H1 (cell line): ENCODE data around the gene PLCB4. TPM values are rescaled to one million over a fixed set of nuclear protein-coding genes. Genes with fewer than 3 reads are reported as not detected.

Experiments
- CTCF ChIA-PET: fragments of 300-600 bp; sonication (Branson Sonifier 250); formaldehyde crosslinking; loops from one replicate; lab custom pipeline; 2021; ENCODE audit not compliant: partially characterized antibody; lab: Charles Lee
- POLR2A ChIA-PET: fragments of 300-600 bp; sonication (Branson Sonifier 250); formaldehyde crosslinking; loops from one replicate; lab custom pipeline; 2021; ENCODE audit warnings: inconsistent platforms; ENCODE audit not compliant: partially characterized antibody; lab: Charles Lee
- DNase-seq, 2 experiments: peaks; one replicate each; pipeline versions ENCODE4 v3.0.0 to v3.0.0-alpha.2; 2010 to 2022; ENCODE audit warnings: low spot score in 2 of 2, low read depth in 1 of 2, mixed read lengths in 1 of 2
- FAIRE-seq: peaks from 2 replicates; lab custom pipeline; 2011; peaks lifted over from hg19 to GRCh38; lab: Jason Lieb, UNC
- H2AFZ ChIP-seq: 2 replicates; pipeline ENCODE4 v1.8.1; 2012; ENCODE audit warnings: low read length, inconsistent platforms
- H2AK5ac ChIP-seq: 2 replicates; pipeline ENCODE4 v1.6.1; 2013; ENCODE audit warnings: low read depth, low read length
- H2BK120ac ChIP-seq: replicated peaks from 2 replicates; pipeline ENCODE3; 2013; ENCODE audit warnings: low read depth, low read length, inconsistent platforms
- H2BK12ac ChIP-seq: 2 replicates; pipeline ENCODE4 v1.6.1; 2013; ENCODE audit warnings: low read depth, low read length
- H2BK15ac ChIP-seq: 2 replicates; pipeline ENCODE4 v1.6.1; 2013; ENCODE audit warnings: low read length
- H2BK20ac ChIP-seq: 2 replicates; pipeline ENCODE4 v1.6.1; 2013; ENCODE audit warnings: low read length
- H2BK5ac ChIP-seq: 2 replicates; pipeline ENCODE4 v1.6.1; 2013; ENCODE audit warnings: low read depth, low read length
- H3K14ac ChIP-seq: 2 replicates; pipeline ENCODE4 v1.6.1; 2013; ENCODE audit warnings: inconsistent platforms; ENCODE audit not compliant: insufficient read length
- H3K18ac ChIP-seq: 2 replicates; pipeline ENCODE4 v1.6.1; 2013; ENCODE audit warnings: low read length; ENCODE audit errors: extremely low read depth
- H3K23ac ChIP-seq: 2 replicates; pipeline ENCODE4 v1.6.1; 2013; ENCODE audit warnings: inconsistent platforms; ENCODE audit not compliant: insufficient read length
- H3K23me2 ChIP-seq: 2 replicates; pipeline ENCODE4 v1.6.1; 2013; ENCODE audit warnings: low read depth, low read length
- H3K27ac ChIP-seq: 2 replicates; pipeline ENCODE4 v1.6.1; 2011; ENCODE audit warnings: low read depth, low read length, inconsistent platforms
- H3K27me3 ChIP-seq, 4 experiments: replicated peaks in 1 of 4; 1 replicate in 1 of 4; 2 replicates in 3 of 4; pipeline versions ENCODE4 v1.6.1 to v1.8.1; 2011 to 2013; ENCODE audit warnings: low read length in 3 of 4, mild to moderate bottlenecking in 3 of 4, inconsistent platforms in 2 of 4, mixed read lengths in 2 of 4, moderate library complexity in 1 of 4; ENCODE audit not compliant: control insufficient read depth in 3 of 4, insufficient read depth in 3 of 4; ENCODE audit errors: extremely low read depth in 1 of 4
- H3K36me3 ChIP-seq, 4 experiments: 2 replicates each; pipeline versions ENCODE4 v1.6.1 to v1.8.1; 2011 to 2013; ENCODE audit warnings: mild to moderate bottlenecking in 4 of 4, low read length in 3 of 4, moderate library complexity in 2 of 4, control low read depth in 1 of 4, inconsistent platforms in 1 of 4; ENCODE audit not compliant: insufficient read depth in 4 of 4, control insufficient read depth in 2 of 4
- H3K4ac ChIP-seq: replicated peaks from 2 replicates; pipeline ENCODE3; 2013; ENCODE audit warnings: low read length, low read depth, mixed read lengths, inconsistent platforms; ENCODE audit not compliant: insufficient read length
- H3K4me1 ChIP-seq, 4 experiments: replicated peaks in 1 of 4; 1 replicate in 1 of 4; 2 replicates in 3 of 4; pipeline versions ENCODE4 v1.6.1 to v1.8.1; 2011 to 2013; ENCODE audit warnings: low read length in 3 of 4, inconsistent platforms in 2 of 4, mixed read lengths in 1 of 4; ENCODE audit not compliant: insufficient read depth in 4 of 4, control insufficient read depth in 3 of 4
- H3K4me2 ChIP-seq, 2 experiments: 2 replicates each; pipeline versions ENCODE4 v1.6.1 to v1.8.1; 2011 to 2013; ENCODE audit warnings: low read depth in 2 of 2, low read length in 2 of 2, control low read depth in 1 of 2, inconsistent platforms in 1 of 2, mild to moderate bottlenecking in 1 of 2; ENCODE audit not compliant: insufficient read depth in 1 of 2
- H3K4me3 ChIP-seq, 4 experiments: fragments of 200-600, 300-600 bp in 1 of 4; sonication (generic), shearing (Covaris generic), sonication (Bioruptor Twin) in 1 of 4; 2 replicates each; pipeline versions ENCODE4 v1.5.1 to v1.8.1; 2011 to 2016; ENCODE audit warnings: low read length in 4 of 4, low read depth in 3 of 4, control low read depth in 2 of 4, inconsistent platforms in 2 of 4, mild to moderate bottlenecking in 2 of 4, mixed read lengths in 1 of 4, moderate library complexity in 1 of 4; ENCODE audit not compliant: insufficient read depth in 2 of 4; ENCODE audit errors: extremely low read depth in 1 of 4
- H3K56ac ChIP-seq: replicated peaks from 2 replicates; pipeline ENCODE3; 2013; ENCODE audit warnings: low read depth, mild to moderate bottlenecking, mixed read lengths, low read length, inconsistent platforms; ENCODE audit not compliant: insufficient read length
- H3K79me1 ChIP-seq: 2 replicates; pipeline ENCODE4 v1.6.1; 2013; ENCODE audit warnings: low read depth, low read length, control low read depth
- H3K79me2 ChIP-seq, 2 experiments: 2 replicates each; pipeline versions ENCODE4 v1.6.1 to v1.8.1; 2012 to 2013; ENCODE audit warnings: low read length in 2 of 2, mild to moderate bottlenecking in 2 of 2, inconsistent platforms in 1 of 2; ENCODE audit not compliant: insufficient read depth in 2 of 2, control insufficient read depth in 1 of 2
- H3K9ac ChIP-seq, 4 experiments: replicated peaks in 1 of 4; 1 replicate in 1 of 4; 2 replicates in 3 of 4; pipeline versions ENCODE4 v1.6.1 to v1.8.1; 2011 to 2013; ENCODE audit warnings: low read depth in 3 of 4, low read length in 3 of 4, control low read depth in 2 of 4, mild to moderate bottlenecking in 2 of 4, moderate library complexity in 2 of 4, inconsistent platforms in 1 of 4; ENCODE audit errors: extremely low read depth in 1 of 4
- H3K9me3 ChIP-seq, 2 experiments: 2 replicates each; pipeline versions ENCODE4 v1.6.1 to v1.8.1; 2012 to 2013; ENCODE audit warnings: mild to moderate bottlenecking in 2 of 2, moderate library complexity in 2 of 2, control low read depth in 1 of 2, inconsistent platforms in 1 of 2, low read depth in 1 of 2, low read length in 1 of 2, mixed read lengths in 1 of 2; ENCODE audit not compliant: insufficient read depth in 2 of 2
- H4K20me1 ChIP-seq, 2 experiments: replicated peaks in 1 of 2; 2 replicates each; pipeline versions ENCODE3 to v1.8.1; 2011 to 2013; ENCODE audit warnings: inconsistent platforms in 2 of 2, low read length in 2 of 2, mild to moderate bottlenecking in 1 of 2; ENCODE audit not compliant: insufficient read depth in 2 of 2, control insufficient read depth in 1 of 2
- H4K5ac ChIP-seq: 2 replicates; pipeline ENCODE4 v1.6.1; 2013; ENCODE audit warnings: low read length, low read depth, mixed read lengths, inconsistent platforms; ENCODE audit not compliant: insufficient read length
- H4K8ac ChIP-seq: 2 replicates; pipeline ENCODE4 v1.8.0; 2013; ENCODE audit warnings: mild to moderate bottlenecking, moderate library complexity, low read length, inconsistent platforms; ENCODE audit not compliant: insufficient read depth; ENCODE audit errors: extremely low read depth
- H4K91ac ChIP-seq: replicated peaks from 2 replicates; pipeline ENCODE3; 2013; ENCODE audit warnings: low read length, mixed read lengths, inconsistent platforms; ENCODE audit not compliant: insufficient read length
- CHD2 ChIP-seq: IDR thresholded peaks from 2 replicates; pipeline ENCODE4 v1.6.1; 2012; ENCODE audit warnings: low read length, improper control_type of control experiment
- CTCF ChIP-seq, 3 experiments: IDR thresholded peaks; 1 replicate in 2 of 3; 2 replicates in 1 of 3; pipeline versions ENCODE4 v1.5.1 to v1.6.1; 2011; ENCODE audit warnings: low read length in 3 of 3, mild to moderate bottlenecking in 3 of 3, inconsistent platforms in 2 of 3, low read depth in 1 of 3, moderate library complexity in 1 of 3; ENCODE audit not compliant: insufficient read depth in 1 of 3; ENCODE audit errors: control extremely low read depth in 1 of 3
- RAD21 ChIP-seq, 2 experiments: IDR thresholded peaks in 1 of 2; conservative IDR thresholded peaks in 1 of 2; 2 replicates each; pipeline ENCODE4 v1.6.1; 2011; ENCODE audit warnings: low read depth in 2 of 2, low read length in 2 of 2, improper control_type of control experiment in 1 of 2, inconsistent platforms in 1 of 2, mild to moderate bottlenecking in 1 of 2, moderate library complexity in 1 of 2
- RBBP5 ChIP-seq: IDR thresholded peaks from 2 replicates; pipeline ENCODE4 v1.7.1; 2012; ENCODE audit warnings: low read depth, mild to moderate bottlenecking, inconsistent platforms, low read length, moderate library complexity, borderline replicate concordance
- WGBS, 2 experiments: shearing (Covaris generic) in 1 of 2; methylation state at CpG; one replicate each; pipeline versions ENCODE4 v1.1.6 to v1.1.7; 2013 to 2015; ENCODE audit warnings: low lambda C conversion rate in 2 of 2, mixed read lengths in 2 of 2, inconsistent platforms in 1 of 2, low coverage in 1 of 2, missing lambda C conversion rate in 1 of 2; ENCODE audit not compliant: insufficient replicate concordance in 2 of 2, insufficient coverage in 1 of 2, insufficient read length in 1 of 2; ENCODE audit errors: extremely low coverage in 1 of 2, missing lambda C conversion rate in 1 of 2; 5-methylcytosine and 5-hydroxymethylcytosine counted together
- polyA plus RNA-seq, 7 experiments: library from polyadenylated mRNA; depleted of rRNA in 3 of 7; stranded (reverse) in 5 of 7; unstranded in 2 of 7; fragments of >200 nt in 5 of 7; fragments of 200-250 nt in 2 of 7; gene quantifications; 1 replicate in 5 of 7; 2 replicates in 1 of 7; 4 replicates in 1 of 7; pipeline versions ENCODE4 v1.2.1 to v1.2.3, GENCODE V29; 2011 to 2013; ENCODE audit warnings: missing spikeins in 2 of 7, mixed read lengths in 2 of 7
- total RNA-seq: library from RNA; stranded (reverse); fragmentation: NEBNext Ultra II Directional; extraction: Animal tissue kit (Norgen Biotek cat#: 25700); gene quantifications from 2 replicates; pipeline ENCODE4 v1.2.1, GENCODE V29; 2021

PLCB4 gene
- total and polyA plus RNA-seq, 2 of the 8 experiments (the other 6 are each of a cell fraction or from before 2014, with no cell fraction given), result 3.2 to 14.1 TPM

- 92% methylated on average over 2 of the region's 2 CpGs; no CpG with 5 or more reads in 1 of the 2 experiments for WGBS, 2 experiments
- CTCF ChIA-PET, result interaction anchor here (0.6 to 0.7 kb wide), 2 partner anchors 50 to 424 kb away, joined by 3 to 4 read pairs; no protein-coding TSS in a partner anchor
- peak in 2 of 3 experiments; percentile 35 to 36; a peak in 2 of 4 replicates for TF ChIP-seq CTCF (IDR thresholded peaks at IDR 0.05; ENCODE audit: control extremely low read depth in 1 of 3, insufficient read depth in 1 of 3, low read depth in 1 of 3, low read length in 3 of 3)
- peak; percentile 60 to 67 for TF ChIP-seq RAD21 (IDR thresholded peaks at IDR 0.05 in 1 of 2, conservative IDR thresholded peaks at IDR 0.05 in 1 of 2; ENCODE audit: low read depth in 2 of 2, low read length in 2 of 2)
- TF ChIP-seq CHD2, result no peak
- no peak for TF ChIP-seq RBBP5
Observed at GRCh38 chr20:9172851-9173250, 104.0 kb downstream of the PLCB4 start.

More at GRCh38 chr20:9172851-9173250, 104.0 kb downstream of the PLCB4 start:
- Histone ChIP-seq H3K9me3 (no peaks in the 10 kb centered on the region), H3K79me2 (no peaks in the 10 kb centered on the region), H4K20me1 (no peaks in the 10 kb centered on the region), H2BK120ac (no peak overlapping the region), H3K4me1 (no peaks in the 10 kb centered on the region), H2BK15ac (no peak overlapping the region), H3K79me1 (no peaks in the 10 kb centered on the region; the same call in 1 of the 2 replicates), H3K14ac (no peak overlapping the region), H3K23me2 (no peaks in the 10 kb centered on the region), H3K18ac (no peak overlapping the region), H3K23ac (no peak overlapping the region), H3K27me3 (no peaks in the 10 kb centered on the region), H3K27ac (no peak overlapping the region), H4K5ac (no peak overlapping the region), H3K36me3 (no peaks in the 10 kb centered on the region), H3K56ac (no peak overlapping the region), H3K4me2 (no peak overlapping the region), H3K4ac (no peak overlapping the region), H2AK5ac (no peak overlapping the region), H2BK12ac (no peak overlapping the region), H3K9ac (no peak overlapping the region), H2AFZ (no peak overlapping the region), H3K4me3 (no peak overlapping the region), H2BK20ac (no peak overlapping the region), H2BK5ac (no peak overlapping the region), H4K8ac (no peak overlapping the region), H4K91ac (no peak overlapping the region)
- DNase-seq (no peak), FAIRE-seq (no peak)
- POLR2A ChIA-PET, result no interaction called here
